CD4-positive, alpha-beta T cell (primary cell): ENCODE measurements around the gene TSPAN32. TPM values are rescaled to one million over a fixed set of nuclear protein-coding genes. Genes with fewer than 3 reads are reported as not detected.
"Not testable (repeated sequence)": the region's sequence is repeated elsewhere in the genome, so short reads cannot be mapped to it uniquely, and the experiment has no call there.

Experiments
- ATAC-seq: fragments of 200-7000 bp; cut with Tn5 transposase; one replicate; pipeline ENCODE4 v1.10.0; 2022; ENCODE audit warnings: mild to moderate bottlenecking; ENCODE audit not compliant: poor library complexity
- CTCF ChIA-PET: fragments of 350-600 bp; sonication (Branson Sonifier 250); formaldehyde crosslinking; loops from one replicate; lab custom pipeline; 2021; ENCODE audit warnings: antibody characterized with exemption, inconsistent platforms; lab: Charles Lee
- POLR2A ChIA-PET: fragments of 350-600 bp; sonication (Branson Sonifier 250); formaldehyde crosslinking; loops from one replicate; lab custom pipeline; 2021; ENCODE audit warnings: antibody characterized with exemption, inconsistent platforms; lab: Charles Lee
- DNase-seq, 14 experiments: peaks; one replicate each; pipeline ENCODE4 v3.0.0-alpha.2; 2013 to 2020; ENCODE audit warnings: mixed read lengths in 2 of 14
- H3K27ac ChIP-seq, 2 donors: one replicate each; pipeline versions ENCODE4 v1.5.1 to v1.7.0; 2013; ENCODE audit warnings: low read length in 2 of 2, low read depth in 1 of 2, mild to moderate bottlenecking in 1 of 2
- H3K27me3 ChIP-seq, 2 experiments: 1 replicate in 1 of 2; 2 replicates in 1 of 2; pipeline versions ENCODE4 v1.6.1 to v1.7.0; 2013; ENCODE audit warnings: low read length in 2 of 2, control low read depth in 1 of 2, mild to moderate bottlenecking in 1 of 2, moderate library complexity in 1 of 2; ENCODE audit not compliant: insufficient read depth in 2 of 2, control insufficient read depth in 1 of 2
- H3K36me3 ChIP-seq: one replicate; pipeline ENCODE4 v1.6.1; 2013; ENCODE audit warnings: low read length, control low read depth; ENCODE audit not compliant: insufficient read depth
- H3K4me1 ChIP-seq: one replicate; pipeline ENCODE4 v1.6.1; 2013; ENCODE audit warnings: low read length, control low read depth; ENCODE audit not compliant: insufficient read depth
- H3K4me3 ChIP-seq: one replicate; pipeline ENCODE4 v1.5.1; 2013; ENCODE audit warnings: mild to moderate bottlenecking, low read length, moderate library complexity
- H3K9me3 ChIP-seq, 2 experiments: 1 replicate in 1 of 2; 2 replicates in 1 of 2; pipeline versions ENCODE4 v1.6.1 to v1.7.0; 2013; ENCODE audit warnings: low read length in 2 of 2, mild to moderate bottlenecking in 2 of 2, control low read depth in 1 of 2, moderate library complexity in 1 of 2; ENCODE audit not compliant: control insufficient read depth in 1 of 2, insufficient read depth in 1 of 2
- H3K27ac Mint-ChIP-seq: one replicate; pipeline ENCODE4 v1.8.0; 2020; ENCODE audit warnings: mixed read lengths
- H3K27me3 Mint-ChIP-seq: one replicate; pipeline ENCODE4 v1.8.0; 2021; ENCODE audit warnings: mixed read lengths
- H3K36me3 Mint-ChIP-seq: one replicate; pipeline ENCODE4 v1.8.0; 2021; ENCODE audit warnings: low read depth, mixed read lengths
- H3K4me1 Mint-ChIP-seq: one replicate; pipeline ENCODE4 v1.8.0; 2021; ENCODE audit warnings: low read depth, mixed read lengths
- H3K4me3 Mint-ChIP-seq: one replicate; pipeline ENCODE4 v1.8.0; 2020; ENCODE audit warnings: mild to moderate bottlenecking, mixed read lengths
- H3K9me3 Mint-ChIP-seq: one replicate; pipeline ENCODE4 v1.8.0; 2020; ENCODE audit warnings: mixed read lengths
- intact Hi-C, 2 experiments: fragments of 100-400 bp; cut with DNase I in 1 of 2; cut with micrococcal nuclease in 1 of 2; formaldehyde crosslinking; loops; one replicate each; pipeline versions ENCODE4 v1.15.1 to v1.9.0; 2023 to 2025; cut with DNase I, micrococcal nuclease
- total RNA-seq, 174 experiments: library from RNA in 2 of 174; stranded (reverse) in 2 of 174; gene quantifications; one replicate each; pipeline ENCODE4 v1.2.3 and lab custom pipeline; 2021 to 2026
- TF ChIP-seq, protein P1 (sequence below): fragments of 200-600 bp; IDR thresholded peaks from one replicate; pipeline ENCODE4 v1.8.0; 2022; ENCODE audit warnings: antibody characterized with exemption, mild to moderate bottlenecking

TSPAN32 gene
- total RNA-seq, 2 experiments from 2014 or later: 81.8 TPM

DNA sequence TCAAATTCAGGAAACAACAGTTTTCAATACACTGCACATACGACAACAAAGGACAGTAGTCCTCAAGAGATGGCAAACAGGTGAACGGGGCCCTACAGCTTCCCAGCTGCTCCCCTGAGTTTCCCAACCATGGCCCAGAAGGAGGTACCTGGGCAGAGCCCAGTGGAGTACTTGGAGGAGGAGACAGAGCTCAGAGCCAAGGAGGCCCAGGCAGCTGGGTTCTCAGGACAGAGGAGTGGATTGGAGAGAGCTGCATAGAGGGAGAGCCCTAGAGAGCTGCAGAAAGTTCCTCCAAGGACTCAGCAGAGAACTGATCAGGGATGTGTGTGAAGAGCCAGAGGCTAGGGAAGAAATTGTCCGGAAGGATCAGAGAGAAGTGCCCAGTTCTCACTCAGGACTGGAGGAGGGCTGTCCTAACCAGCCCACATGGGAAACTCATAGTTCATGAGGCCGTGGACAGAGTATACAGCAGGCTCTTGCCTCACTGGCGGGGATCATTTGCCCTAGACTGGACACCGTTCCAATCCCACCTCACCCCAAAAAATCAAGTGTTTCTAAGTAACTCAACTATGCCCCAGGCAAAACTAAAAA is 23.8 kb upstream of the TSPAN32 start:
- ATAC-seq: no peak
- DNase-seq: no peak
- no peaks in the 10 kb centered on the region for H3K36me3 ChIP-seq
- Mint-ChIP-seq H3K9me3 (peaks cover 10% of the 10 kb centered on the region), H3K36me3 (peaks cover 7% of the 10 kb centered on the region), H3K4me1 (no peaks in the 10 kb centered on the region), H3K4me3 (no peak overlapping the region), H3K27me3 (peaks cover 8% of the 10 kb centered on the region), H3K27ac (no peak overlapping the region)
- CTCF ChIA-PET: no interaction called here
- H3K4me3 ChIP-seq: no peak overlapping the region
- no peak overlapping the region for H3K27ac ChIP-seq
- H3K4me1 ChIP-seq: no peaks in the 10 kb centered on the region
- H3K27me3 ChIP-seq: peaks cover 0 to 2% of the 10 kb centered on the region in 2 experiments
- peaks cover 20 to 21% of the 10 kb centered on the region in 2 experiments for H3K9me3 ChIP-seq
- intact Hi-C loops: no loop called here
- TF ChIP-seq, protein P1, sequence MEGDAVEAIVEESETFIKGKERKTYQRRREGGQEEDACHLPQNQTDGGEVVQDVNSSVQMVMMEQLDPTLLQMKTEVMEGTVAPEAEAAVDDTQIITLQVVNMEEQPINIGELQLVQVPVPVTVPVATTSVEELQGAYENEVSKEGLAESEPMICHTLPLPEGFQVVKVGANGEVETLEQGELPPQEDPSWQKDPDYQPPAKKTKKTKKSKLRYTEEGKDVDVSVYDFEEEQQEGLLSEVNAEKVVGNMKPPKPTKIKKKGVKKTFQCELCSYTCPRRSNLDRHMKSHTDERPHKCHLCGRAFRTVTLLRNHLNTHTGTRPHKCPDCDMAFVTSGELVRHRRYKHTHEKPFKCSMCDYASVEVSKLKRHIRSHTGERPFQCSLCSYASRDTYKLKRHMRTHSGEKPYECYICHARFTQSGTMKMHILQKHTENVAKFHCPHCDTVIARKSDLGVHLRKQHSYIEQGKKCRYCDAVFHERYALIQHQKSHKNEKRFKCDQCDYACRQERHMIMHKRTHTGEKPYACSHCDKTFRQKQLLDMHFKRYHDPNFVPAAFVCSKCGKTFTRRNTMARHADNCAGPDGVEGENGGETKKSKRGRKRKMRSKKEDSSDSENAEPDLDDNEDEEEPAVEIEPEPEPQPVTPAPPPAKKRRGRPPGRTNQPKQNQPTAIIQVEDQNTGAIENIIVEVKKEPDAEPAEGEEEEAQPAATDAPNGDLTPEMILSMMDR: no peak
- POLR2A ChIA-PET: no interaction called here

- POLR2A ChIA-PET: no interaction called here
- no peak overlapping the region for H3K27ac ChIP-seq
- peaks cover 17 to 22% of the 10 kb centered on the region in 2 experiments for H3K9me3 ChIP-seq
- Mint-ChIP-seq H3K27me3 (no peaks in the 10 kb centered on the region), H3K9me3 (peaks cover 10% of the 10 kb centered on the region), H3K36me3 (peaks cover 13% of the 10 kb centered on the region), H3K27ac (no peak overlapping the region), H3K4me1 (no peaks in the 10 kb centered on the region), H3K4me3 (no peak overlapping the region)
- H3K36me3 ChIP-seq: no peaks in the 10 kb centered on the region
- H3K27me3 ChIP-seq: peaks cover 0 to 2% of the 10 kb centered on the region in 2 experiments
- intact Hi-C loops: no loop called here
- CTCF ChIA-PET: no interaction called here
- DNase-seq (no peak), ATAC-seq (no peak)
- TF ChIP-seq, protein P1: no peak
- H3K4me1 ChIP-seq: no peaks in the 10 kb centered on the region
- H3K4me3 ChIP-seq: no peak overlapping the region
Measured at GRCh38 chr11:2280208-2280607, 21.6 kb upstream of the TSPAN32 start.

DNA sequence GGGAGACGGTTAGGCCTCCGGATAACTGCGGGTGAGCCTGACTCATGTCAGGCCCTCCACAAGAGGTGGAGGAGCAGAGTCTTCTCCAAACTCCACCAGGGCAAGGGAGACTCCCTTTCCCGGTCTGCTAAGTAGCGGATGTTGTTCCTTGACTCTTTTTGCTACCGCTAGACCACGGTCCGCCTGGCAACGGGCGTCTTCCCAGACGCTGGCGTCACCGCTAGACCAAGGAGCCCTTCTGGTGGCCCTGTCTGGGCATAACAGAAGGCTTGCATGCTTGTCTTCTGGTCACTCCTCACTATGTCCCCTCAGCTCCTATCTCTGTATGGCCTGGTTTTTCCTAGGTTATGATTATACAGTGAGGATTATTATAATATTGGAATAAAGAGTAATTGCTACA is 15.5 kb upstream of the TSPAN32 start:
- POLR2A ChIA-PET, intact Hi-C loops, H3K9me3 Mint-ChIP-seq, CTCF ChIA-PET, H3K27ac ChIP-seq, DNase-seq, H3K27ac Mint-ChIP-seq, H3K27me3 ChIP-seq, H3K4me3 Mint-ChIP-seq, H3K4me3 ChIP-seq, H3K27me3 Mint-ChIP-seq, H3K36me3 Mint-ChIP-seq, H3K36me3 ChIP-seq, ATAC-seq: not testable (repeated sequence)
- peaks cover 24% of the 10 kb centered on the region for H3K4me1 Mint-ChIP-seq
- Histone ChIP-seq H3K9me3 (peaks cover 6 to 14% of the 10 kb centered on the region in 2 experiments), H3K4me1 (peaks cover 13% of the 10 kb centered on the region)

GRCh38 chr11:2287091-2287490 is 14.7 kb upstream of the TSPAN32 start:
- Mint-ChIP-seq H3K36me3 (peaks cover 6% of the 10 kb centered on the region), H3K4me3 (no peak overlapping the region), H3K27me3 (no peaks in the 10 kb centered on the region), H3K27ac (peak overlapping the region; percentile 9), H3K9me3 (peaks cover 2% of the 10 kb centered on the region), H3K4me1 (peaks cover 24% of the 10 kb centered on the region)
- no peak for ATAC-seq
- H3K4me3 ChIP-seq: no peak overlapping the region
- no peak overlapping the region for H3K27ac ChIP-seq
- peaks cover 6 to 11% of the 10 kb centered on the region in 2 experiments for H3K9me3 ChIP-seq
- H3K27me3 ChIP-seq: no peaks in the 10 kb centered on the region
- intact Hi-C loops: no loop called here
- peak in 1 of 14 experiments; percentile 12 for DNase-seq
- H3K4me1 ChIP-seq: peaks cover 13% of the 10 kb centered on the region
- POLR2A ChIA-PET: no interaction called here
- TF ChIP-seq, protein P1: no peak
- CTCF ChIA-PET: no interaction called here
- H3K36me3 ChIP-seq: no peaks in the 10 kb centered on the region
